Activated naive CD8-positive, alpha-beta T cell treated with anti-CD3 and anti-CD28 coated beads, Interleukin-2, amount 50 U/mL, for 24 hours (primary cell): ENCODE data around the gene PRICKLE4.
"Not testable (repeated sequence)": the region's sequence is repeated elsewhere in the genome, so short reads cannot be mapped to it uniquely, and the experiment has no call there.

Experiments used
- ATAC-seq: fragments of 150-1000 bp; cut with Tn5 transposase; one replicate; pipeline ENCODE4 v1.10.0; 2021
- DNase-seq: peaks from one replicate; pipeline ENCODE4 v3.0.0; 2021
- H3K27ac Mint-ChIP-seq: one replicate; pipeline ENCODE4 v1.8.0; 2021; ENCODE audit warnings: mild to moderate bottlenecking, mixed read lengths
- H3K27me3 Mint-ChIP-seq: one replicate; pipeline ENCODE4 v1.8.0; 2021; ENCODE audit warnings: mixed read lengths
- H3K36me3 Mint-ChIP-seq: one replicate; pipeline ENCODE4 v1.8.0; 2021; ENCODE audit warnings: low read depth, mixed read lengths
- H3K4me1 Mint-ChIP-seq: one replicate; pipeline ENCODE4 v1.8.0; 2021; ENCODE audit warnings: mixed read lengths
- H3K4me3 Mint-ChIP-seq: one replicate; pipeline ENCODE4 v1.8.0; 2021; ENCODE audit warnings: mild to moderate bottlenecking, moderate library complexity, mixed read lengths
- H3K9me3 Mint-ChIP-seq: one replicate; pipeline ENCODE4 v1.8.0; 2021; ENCODE audit warnings: mixed read lengths

Gene PRICKLE4

GRCh38 chr6:41758641-41759035 lies 21.9 kb upstream of the PRICKLE4 start:
- peaks cover 5% of the 10 kb centered on the region for H3K27me3 Mint-ChIP-seq
- no peak overlapping the region for H3K27ac Mint-ChIP-seq
- H3K4me1 Mint-ChIP-seq: peaks cover 1% of the 10 kb centered on the region
- no peaks in the 10 kb centered on the region for H3K9me3 Mint-ChIP-seq
- H3K36me3 Mint-ChIP-seq: no peaks in the 10 kb centered on the region
- H3K4me3 Mint-ChIP-seq: no peak overlapping the region
- ATAC-seq: no peak
- no peak for DNase-seq

GRCh38 chr6:41759106-41759904 lies 21.3 kb upstream of the PRICKLE4 start:
- no peaks in the 10 kb centered on the region for H3K9me3 Mint-ChIP-seq
- H3K4me3 Mint-ChIP-seq: no peak overlapping the region
- H3K27ac Mint-ChIP-seq: no peak overlapping the region
- ATAC-seq (no peak), DNase-seq (no peak)
- no peaks in the 10 kb centered on the region for H3K36me3 Mint-ChIP-seq
- peaks cover 5% of the 10 kb centered on the region for H3K27me3 Mint-ChIP-seq
- H3K4me1 Mint-ChIP-seq: peaks cover 1% of the 10 kb centered on the region

GRCh38 chr6:41759905-41760579 lies 20.5 kb upstream of the PRICKLE4 start:
- Mint-ChIP-seq H3K27me3 (peaks cover 5% of the 10 kb centered on the region), H3K9me3 (no peaks in the 10 kb centered on the region), H3K36me3 (no peaks in the 10 kb centered on the region), H3K4me1 (peaks cover 1% of the 10 kb centered on the region), H3K4me3 (no peak overlapping the region), H3K27ac (no peak overlapping the region)
- ATAC-seq (no peak), DNase-seq (no peak)

GRCh38 chr6:41763470-41763869 lies 17.1 kb upstream of the PRICKLE4 start:
- Mint-ChIP-seq H3K9me3 (no peaks in the 10 kb centered on the region), H3K36me3 (no peaks in the 10 kb centered on the region), H3K4me1 (no peaks in the 10 kb centered on the region), H3K27me3 (peaks cover 5% of the 10 kb centered on the region), H3K27ac (no peak overlapping the region), H3K4me3 (no peak overlapping the region)
- DNase-seq (no peak), ATAC-seq (no peak)

GRCh38 chr6:41766043-41766664 lies 14.4 kb upstream of the PRICKLE4 start:
- H3K27me3 Mint-ChIP-seq, H3K36me3 Mint-ChIP-seq, ATAC-seq, H3K4me3 Mint-ChIP-seq, DNase-seq, H3K4me1 Mint-ChIP-seq, H3K9me3 Mint-ChIP-seq, H3K27ac Mint-ChIP-seq: not testable (repeated sequence)

- Mint-ChIP-seq H3K36me3 (no peaks in the 10 kb centered on the region), H3K4me3 (no peak overlapping the region), H3K27me3 (no peaks in the 10 kb centered on the region), H3K27ac (no peak overlapping the region), H3K4me1 (peaks cover 2% of the 10 kb centered on the region), H3K9me3 (no peaks in the 10 kb centered on the region)
- ATAC-seq (no peak), DNase-seq (no peak)
These were observed 13.3 kb upstream of the PRICKLE4 start for GRCh38 chr6:41767112-41767833.

- H3K36me3 Mint-ChIP-seq: peaks cover 2% of the 10 kb centered on the region
- no peak overlapping the region for H3K27ac Mint-ChIP-seq
- DNase-seq (no peak), ATAC-seq (no peak)
- H3K9me3 Mint-ChIP-seq: no peaks in the 10 kb centered on the region
- H3K27me3 Mint-ChIP-seq: no peaks in the 10 kb centered on the region
- H3K4me1 Mint-ChIP-seq: peaks cover 2% of the 10 kb centered on the region
- no peak overlapping the region for H3K4me3 Mint-ChIP-seq
These were observed 11.9 kb upstream of the PRICKLE4 start for GRCh38 chr6:41768545-41769308.

GRCh38 chr6:41769376-41769775 lies 11.2 kb upstream of the PRICKLE4 start:
- ATAC-seq (no peak), DNase-seq (no peak)
- Mint-ChIP-seq H3K4me1 (peaks cover 2% of the 10 kb centered on the region), H3K27ac (no peak overlapping the region), H3K36me3 (peaks cover 2% of the 10 kb centered on the region), H3K9me3 (no peaks in the 10 kb centered on the region), H3K4me3 (no peak overlapping the region), H3K27me3 (no peaks in the 10 kb centered on the region)

GRCh38 chr6:41770381-41771057 lies 10.1 kb upstream of the PRICKLE4 start:
- Mint-ChIP-seq H3K4me1 (peaks cover 2% of the 10 kb centered on the region), H3K27me3 (no peaks in the 10 kb centered on the region), H3K9me3 (no peaks in the 10 kb centered on the region), H3K27ac (no peak overlapping the region), H3K36me3 (peaks cover 2% of the 10 kb centered on the region), H3K4me3 (no peak overlapping the region)
- DNase-seq: no peak
- no peak for ATAC-seq

- no peak for DNase-seq
- Mint-ChIP-seq H3K36me3 (peaks cover 2% of the 10 kb centered on the region), H3K4me3 (no peak overlapping the region)
These were observed 9.3 kb upstream of the PRICKLE4 start for GRCh38 chr6:41771058-41771983.

GRCh38 chr6:41774841-41775240 lies 5.7 kb upstream of the PRICKLE4 start:
- no peak overlapping the region for H3K4me3 Mint-ChIP-seq
- no peaks in the 10 kb centered on the region for H3K9me3 Mint-ChIP-seq
- H3K4me1 Mint-ChIP-seq: peaks cover 9% of the 10 kb centered on the region
- ATAC-seq: no peak
- H3K36me3 Mint-ChIP-seq: peaks cover 2% of the 10 kb centered on the region
- DNase-seq: no peak
- H3K27ac Mint-ChIP-seq: no peak overlapping the region
- peaks cover under 1% of the 10 kb centered on the region for H3K27me3 Mint-ChIP-seq

More at GRCh38 chr6:41771058-41771983, 9.3 kb upstream of the PRICKLE4 start:
- Mint-ChIP-seq H3K9me3 (no peaks in the 10 kb centered on the region), H3K27me3 (no peaks in the 10 kb centered on the region), H3K4me1 (peaks cover 2% of the 10 kb centered on the region), H3K27ac (no peak overlapping the region)
- ATAC-seq: no peak

- Mint-ChIP-seq H3K4me1 (peaks cover 9% of the 10 kb centered on the region), H3K9me3 (no peaks in the 10 kb centered on the region), H3K27ac (no peak overlapping the region), H3K4me3 (no peak overlapping the region), H3K27me3 (peaks cover 1% of the 10 kb centered on the region), H3K36me3 (peaks cover 2% of the 10 kb centered on the region)
- DNase-seq (no peak), ATAC-seq (no peak)
These were observed 5.2 kb upstream of the PRICKLE4 start for GRCh38 chr6:41775293-41775882.
